Caco-2 (cell line): ENCODE results near the gene KATNB1. TPM values are rescaled to one million over a fixed set of nuclear protein-coding genes. Genes with fewer than 3 reads are reported as not detected.
"Not testable (repeated sequence)": the region's sequence is repeated elsewhere in the genome, so short reads cannot be mapped to it uniquely, and the experiment has no call there.

Experiments used
- BruUV-seq: library from RNA; stranded (reverse); fragments of 400-500 nt; replicated peaks from 2 replicates; lab custom pipeline; 2021; lab: Mats Ljungman, UMichigan
- CTCF ChIA-PET: fragments of 300-600 bp; sonication (Branson Sonifier 250); formaldehyde crosslinking; loops from one replicate; lab custom pipeline; 2022; ENCODE audit warnings: antibody characterized with exemption; lab: Charles Lee
- POLR2A ChIA-PET: fragments of 300-600 bp; sonication (Branson Sonifier 250); formaldehyde crosslinking; loops from one replicate; lab custom pipeline; 2022; ENCODE audit warnings: antibody characterized with exemption; lab: Charles Lee
- DNase-seq, 2 experiments: peaks; one replicate each; pipeline versions ENCODE4 v3.0.0 to v3.0.0-alpha.2; 2020 to 2022
- H3K27me3 ChIP-seq: replicated peaks from 2 replicates; pipeline ENCODE4 v1.6.0; 2011; ENCODE audit warnings: low read length; ENCODE audit not compliant: control insufficient read depth, insufficient read depth
- H3K36me3 ChIP-seq: 2 replicates; pipeline ENCODE4 v1.5.1; 2011; ENCODE audit warnings: low read length; ENCODE audit not compliant: control insufficient read depth, insufficient read depth
- H3K4me1 ChIP-seq: fragments of 250-450 bp; sonication (Bioruptor Pico); 2 replicates; pipeline ENCODE4 v1.5.1; 2020; ENCODE audit warnings: mild to moderate bottlenecking
- H3K4me3 ChIP-seq: 2 replicates; pipeline ENCODE4 v1.5.1; 2011; ENCODE audit warnings: low read depth, mild to moderate bottlenecking, control low read depth, low read length
- H3K9me3 ChIP-seq: fragments of 250-450 bp; sonication (Bioruptor Pico); 2 replicates; pipeline ENCODE4 v1.5.1; 2020; ENCODE audit warnings: mild to moderate bottlenecking, moderate library complexity
- H3K27ac Mint-ChIP-seq: one replicate; pipeline ENCODE4 v1.8.0; 2022; ENCODE audit warnings: mixed read lengths; ENCODE audit not compliant: unreplicated experiment
- H3K27me3 Mint-ChIP-seq: one replicate; pipeline ENCODE4 v1.8.0; 2022; ENCODE audit warnings: mixed read lengths; ENCODE audit not compliant: insufficient read depth, unreplicated experiment
- H3K36me3 Mint-ChIP-seq: one replicate; pipeline ENCODE4 v1.8.0; 2022; ENCODE audit warnings: mild to moderate bottlenecking, mixed read lengths; ENCODE audit not compliant: insufficient read depth, unreplicated experiment
- H3K4me1 Mint-ChIP-seq: one replicate; pipeline ENCODE4 v1.8.0; 2022; ENCODE audit warnings: low read depth, mixed read lengths; ENCODE audit not compliant: unreplicated experiment
- H3K4me3 Mint-ChIP-seq: one replicate; pipeline ENCODE4 v1.8.0; 2022; ENCODE audit warnings: mild to moderate bottlenecking, moderate library complexity, mixed read lengths; ENCODE audit not compliant: unreplicated experiment
- H3K9me3 Mint-ChIP-seq: one replicate; pipeline ENCODE4 v1.8.0; 2022; ENCODE audit warnings: mixed read lengths; ENCODE audit not compliant: unreplicated experiment
- CTCF ChIP-seq, 2 experiments: fragments of 200-600 bp in 1 of 2; IDR thresholded peaks; 1 replicate in 1 of 2; 2 replicates in 1 of 2; pipeline versions ENCODE4 v1.5.1 to v1.8.0; 2011 to 2022; ENCODE audit warnings: antibody characterized with exemption in 1 of 2, control low read depth in 1 of 2, inconsistent platforms in 1 of 2, low read depth in 1 of 2, low read length in 1 of 2, mild to moderate bottlenecking in 1 of 2, moderate library complexity in 1 of 2; ENCODE audit not compliant: insufficient read depth in 1 of 2, severe bottlenecking in 1 of 2, unreplicated experiment in 1 of 2
- intact Hi-C: fragments of 100-400 bp; cut with micrococcal nuclease; formaldehyde crosslinking; loops from one replicate; pipeline ENCODE4 v1.10.0; 2022; ENCODE audit not compliant: unreplicated experiment
- total RNA-seq: library from RNA; stranded (reverse); gene quantifications from 2 replicates; pipeline ENCODE4 v1.2.3, GENCODE V29; 2022

The KATNB1 gene
- total RNA-seq, 1 experiment from 2014 or later, result 32.4 TPM

- intact Hi-C loops, result loop anchor here (5.0 kb wide), 2 partner anchors 88 to 228 kb away; partner anchors contain the start of genes USB1 and ZNF319
- DNase-seq, result no peak
- Mint-ChIP-seq H3K36me3 (peaks cover 47% of the 10 kb centered on the region), H3K9me3 (no peaks in the 10 kb centered on the region), H3K4me3 (no peak overlapping the region), H3K4me1 (no peaks in the 10 kb centered on the region), H3K27ac (no peak overlapping the region), H3K27me3 (no peaks in the 10 kb centered on the region)
- TF ChIP-seq CTCF (IDR thresholded peaks at IDR 0.05; ENCODE audit: insufficient read depth in 1 of 2, low read depth in 1 of 2, low read length in 1 of 2, severe bottlenecking in 1 of 2, unreplicated experiment in 1 of 2), result no peak
- no peaks in the 10 kb centered on the region; the same call in none of the 2 replicates for H3K36me3 ChIP-seq
- no peaks in the 10 kb centered on the region for H3K4me1 ChIP-seq
- no TSS peak for BruUV-seq
- CTCF ChIA-PET, result no interaction called here
- H3K4me3 ChIP-seq, result no peak overlapping the region
- H3K27me3 ChIP-seq, result no peaks in the 10 kb centered on the region
- POLR2A ChIA-PET, result no interaction called here
- no peaks in the 10 kb centered on the region for H3K9me3 ChIP-seq
These were observed 39.2 kb downstream of the KATNB1 start for GRCh38 chr16:57774705-57775285.

- CTCF ChIA-PET, result interaction anchor here (0.8 to 2.4 kb wide), 3 partner anchors 21 to 87 kb away, joined by 3 to 11 read pairs (median 3); no protein-coding TSS in a partner anchor
- H3K9me3 ChIP-seq, result no peaks in the 10 kb centered on the region
- intact Hi-C loops, result loop anchor here (5.0 kb wide), 2 partner anchors 86 to 226 kb away; partner anchors contain the start of genes USB1 and ZNF319
- BruUV-seq, result no TSS peak
- DNase-seq, result peak; percentile 70 to 73
- TF ChIP-seq CTCF (IDR thresholded peaks at IDR 0.05; ENCODE audit: insufficient read depth in 1 of 2, low read depth in 1 of 2, low read length in 1 of 2, severe bottlenecking in 1 of 2, unreplicated experiment in 1 of 2), result peak; percentile 40 to 77
- no peaks in the 10 kb centered on the region for H3K27me3 ChIP-seq
- Mint-ChIP-seq H3K27ac (peak overlapping the region; percentile 46), H3K36me3 (peaks cover 37% of the 10 kb centered on the region), H3K9me3 (no peaks in the 10 kb centered on the region), H3K4me3 (no peak overlapping the region), H3K4me1 (no peaks in the 10 kb centered on the region), H3K27me3 (no peaks in the 10 kb centered on the region)
- no peaks in the 10 kb centered on the region; the same call in none of the 2 replicates for H3K36me3 ChIP-seq
- H3K4me1 ChIP-seq, result no peaks in the 10 kb centered on the region
- POLR2A ChIA-PET, result no interaction called here
- H3K4me3 ChIP-seq, result no peak overlapping the region
These were observed 40.3 kb downstream of the KATNB1 start for GRCh38 chr16:57775661-57776469.

DNA sequence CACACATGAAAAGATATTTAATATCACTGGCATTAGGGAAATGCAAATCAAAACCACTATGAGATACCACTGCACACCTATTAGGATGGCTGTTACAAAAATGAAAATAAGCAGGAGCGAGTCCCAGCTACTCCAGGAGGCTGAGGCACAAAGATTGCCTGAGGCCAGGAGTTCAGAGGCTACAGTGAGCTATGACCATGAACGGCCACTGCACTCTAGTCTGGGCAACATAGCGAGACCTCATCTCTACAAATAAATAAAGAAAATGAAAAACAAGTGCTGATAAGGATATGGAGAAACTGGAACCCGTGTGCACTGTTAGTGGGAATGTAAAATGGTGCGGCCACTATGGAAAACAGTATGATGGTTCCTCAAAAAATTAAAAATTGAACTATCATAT, 43.1 kb downstream of the KATNB1 start:
- no peak overlapping the region for H3K27ac Mint-ChIP-seq
- intact Hi-C loops, result loop anchor here (5.0 kb wide), 2 partner anchors 84 to 224 kb away; partner anchors contain the start of genes USB1 and ZNF319
- no peak for TF ChIP-seq CTCF (IDR thresholded peaks at IDR 0.05; ENCODE audit: insufficient read depth in 1 of 2, low read depth in 1 of 2, low read length in 1 of 2, severe bottlenecking in 1 of 2, unreplicated experiment in 1 of 2)
- Histone ChIP-seq H3K4me3 (no peak overlapping the region), H3K9me3 (no peaks in the 10 kb centered on the region), H3K4me1 (peaks cover 12% of the 10 kb centered on the region; the same call in 1 of the 2 replicates), H3K36me3 (peaks cover 1% of the 10 kb centered on the region), H3K27me3 (no peaks in the 10 kb centered on the region)
- no peaks in the 10 kb centered on the region for H3K9me3 Mint-ChIP-seq
- no peaks in the 10 kb centered on the region for H3K27me3 Mint-ChIP-seq
- CTCF ChIA-PET, result no interaction called here
- no peak for DNase-seq
- no peak overlapping the region for H3K4me3 Mint-ChIP-seq
- BruUV-seq, result no TSS peak
- H3K4me1 Mint-ChIP-seq, result peaks cover 7% of the 10 kb centered on the region
- POLR2A ChIA-PET, result no interaction called here
- peaks cover 51% of the 10 kb centered on the region for H3K36me3 Mint-ChIP-seq

DNA sequence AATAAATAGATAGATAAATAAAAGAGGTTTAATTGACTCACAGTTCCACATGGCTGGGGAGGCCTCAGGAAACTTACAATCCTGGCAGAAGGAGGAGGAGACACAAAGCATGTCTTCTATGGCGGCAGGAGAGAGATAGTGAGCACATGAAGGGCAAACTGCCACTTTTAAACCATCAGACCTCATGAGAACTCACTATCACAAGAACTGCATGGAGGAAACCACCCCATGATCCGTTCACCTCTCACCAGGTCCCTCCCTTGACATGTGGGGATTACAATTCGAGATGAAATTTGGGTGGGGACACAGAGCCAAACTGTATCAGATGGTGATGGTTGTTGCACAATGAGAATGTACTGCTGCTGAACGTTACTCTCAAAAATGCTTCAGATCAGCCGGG, 44.3 kb downstream of the KATNB1 start:
- H3K27me3 Mint-ChIP-seq, CTCF ChIA-PET, H3K27ac Mint-ChIP-seq, H3K36me3 ChIP-seq, BruUV-seq, H3K9me3 Mint-ChIP-seq, H3K9me3 ChIP-seq, POLR2A ChIA-PET, H3K4me3 Mint-ChIP-seq, DNase-seq, H3K4me1 Mint-ChIP-seq, H3K4me3 ChIP-seq, H3K27me3 ChIP-seq: not testable (repeated sequence)
- intact Hi-C loops, result loop anchor here (5.0 kb wide), 2 partner anchors 82 to 222 kb away; partner anchors contain the start of genes USB1 and ZNF319
- H3K36me3 Mint-ChIP-seq, result peaks cover 59% of the 10 kb centered on the region
- H3K4me1 ChIP-seq, result peaks cover 12% of the 10 kb centered on the region; the same call in 1 of the 2 replicates
